Osteocyte (in vitro differentiated cells): Measurements from ENCODE around the gene AHCYL1. TPM values are rescaled to one million over a fixed set of nuclear protein-coding genes. Genes with fewer than 3 reads are reported as not detected.
A peak's percentile ranks its signal among the peaks of the same experiment; 100 is the strongest.

Experiments used
- DNase-seq: peaks from one replicate; pipeline ENCODE4 v3.0.0; 2021; ENCODE audit warnings: mixed read lengths; ENCODE audit not compliant: unreplicated experiment; ENCODE audit errors: extremely low spot score
- H3K27ac Mint-ChIP-seq: one replicate; pipeline ENCODE4 v1.8.0; 2021; ENCODE audit warnings: mild to moderate bottlenecking, mixed read lengths; ENCODE audit not compliant: unreplicated experiment
- H3K27me3 Mint-ChIP-seq: one replicate; pipeline ENCODE4 v1.8.0; 2021; ENCODE audit warnings: mixed read lengths; ENCODE audit not compliant: unreplicated experiment
- H3K36me3 Mint-ChIP-seq: one replicate; pipeline ENCODE4 v1.8.0; 2021; ENCODE audit warnings: mixed read lengths; ENCODE audit not compliant: unreplicated experiment
- H3K4me1 Mint-ChIP-seq: one replicate; pipeline ENCODE4 v1.8.0; 2021; ENCODE audit warnings: mixed read lengths; ENCODE audit not compliant: unreplicated experiment
- H3K4me3 Mint-ChIP-seq: one replicate; pipeline ENCODE4 v1.8.0; 2021; ENCODE audit warnings: mild to moderate bottlenecking, moderate library complexity, mixed read lengths; ENCODE audit not compliant: unreplicated experiment
- H3K9me3 Mint-ChIP-seq: one replicate; pipeline ENCODE4 v1.8.0; 2021; ENCODE audit warnings: mixed read lengths; ENCODE audit not compliant: unreplicated experiment
- CTCF ChIP-seq: fragments of 200-600 bp; sonication (generic); IDR thresholded peaks from 2 replicates; pipeline ENCODE4 v1.5.0; 2021; ENCODE audit warnings: antibody characterized with exemption, mild to moderate bottlenecking, moderate library complexity
- total RNA-seq: library from RNA; stranded (reverse); gene quantifications from 2 replicates; pipeline ENCODE4 v1.2.1, GENCODE V29; 2021

Gene AHCYL1
- total RNA-seq, 1 donor from 2014 or later = 79.3 TPM

- no peak for DNase-seq
- Mint-ChIP-seq H3K27ac (peak overlapping the region; percentile 100), H3K4me3 (no peak overlapping the region), H3K27me3 (no peaks in the 10 kb centered on the region), H3K4me1 (peaks cover 81% of the 10 kb centered on the region), H3K9me3 (no peaks in the 10 kb centered on the region), H3K36me3 (peaks cover 5% of the 10 kb centered on the region)
- TF ChIP-seq CTCF = no peak
Observed at GRCh38 chr1:109983380-109984189, 980 bp upstream of the AHCYL1 start.

GRCh38 chr1:109984190-109984455 is 442 bp upstream of the AHCYL1 start:
- no peak for TF ChIP-seq CTCF
- peaks cover 5% of the 10 kb centered on the region for H3K36me3 Mint-ChIP-seq
- H3K27me3 Mint-ChIP-seq = no peaks in the 10 kb centered on the region
- H3K4me3 Mint-ChIP-seq = peak overlapping the region; percentile 96
- peaks cover 76% of the 10 kb centered on the region for H3K4me1 Mint-ChIP-seq
- no peak for DNase-seq
- no peaks in the 10 kb centered on the region for H3K9me3 Mint-ChIP-seq
- peak overlapping the region; percentile 100 for H3K27ac Mint-ChIP-seq

GRCh38 chr1:109985247-109986053 is 885 bp downstream of the AHCYL1 start:
- H3K27me3 Mint-ChIP-seq = no peaks in the 10 kb centered on the region

GRCh38 chr1:109986054-109986444 is 1.5 kb downstream of the AHCYL1 start:
- peaks cover 68% of the 10 kb centered on the region for H3K4me1 Mint-ChIP-seq
- H3K9me3 Mint-ChIP-seq = no peaks in the 10 kb centered on the region
- TF ChIP-seq CTCF = no peak
- no peak for DNase-seq
- H3K27ac Mint-ChIP-seq = peak overlapping the region; percentile 100
- H3K27me3 Mint-ChIP-seq = no peaks in the 10 kb centered on the region
- H3K4me3 Mint-ChIP-seq = peak overlapping the region; percentile 96
- peaks cover 5% of the 10 kb centered on the region for H3K36me3 Mint-ChIP-seq

More at GRCh38 chr1:109985247-109986053, 885 bp downstream of the AHCYL1 start:
- H3K4me1 Mint-ChIP-seq = peaks cover 71% of the 10 kb centered on the region
- no peak for TF ChIP-seq CTCF
- peaks cover 5% of the 10 kb centered on the region for H3K36me3 Mint-ChIP-seq
- no peaks in the 10 kb centered on the region for H3K9me3 Mint-ChIP-seq
- no peak for DNase-seq
- H3K4me3 Mint-ChIP-seq = peak overlapping the region; percentile 96
- H3K27ac Mint-ChIP-seq = peak overlapping the region; percentile 100

GRCh38 chr1:109988349-109988914 is 3.9 kb downstream of the AHCYL1 start:
- peaks cover 5% of the 10 kb centered on the region for H3K36me3 Mint-ChIP-seq
- no peak for TF ChIP-seq CTCF
- H3K27me3 Mint-ChIP-seq = no peaks in the 10 kb centered on the region
- no peak overlapping the region for H3K27ac Mint-ChIP-seq
- H3K4me1 Mint-ChIP-seq = peaks cover 52% of the 10 kb centered on the region
- H3K9me3 Mint-ChIP-seq = no peaks in the 10 kb centered on the region
- H3K4me3 Mint-ChIP-seq = no peak overlapping the region
- no peak for DNase-seq
